Measurements from ENCODE around the gene RNF187. TPM values are rescaled to one million over a fixed set of nuclear protein-coding genes. Genes with fewer than 3 reads are reported as not detected.
"Not testable (repeated sequence)": the region's sequence is repeated elsewhere in the genome, so short reads cannot be mapped to it uniquely, and the experiment has no call there.

Gene RNF187
- total RNA-seq, 1 donor from 2014 or later: 153 TPM

GRCh38 chr1:228500901-228501871 lies 14.0 kb downstream of the RNF187 start:
- Mint-ChIP-seq H3K4me3 (ENCODE audit: unreplicated experiment) (no peak overlapping the region), H3K4me1 (ENCODE audit: unreplicated experiment) (no peaks in the 10 kb centered on the region), H3K9me3 (ENCODE audit: unreplicated experiment) (no peaks in the 10 kb centered on the region), H3K27me3 (ENCODE audit: unreplicated experiment) (peaks cover 4% of the 10 kb centered on the region), H3K27ac (ENCODE audit: unreplicated experiment) (no peak overlapping the region), H3K36me3 (ENCODE audit: low read depth, unreplicated experiment) (no peaks in the 10 kb centered on the region)
- peak; percentile 83 for TF ChIP-seq CTCF (IDR thresholded peaks at IDR 0.05; ENCODE audit: unreplicated experiment)
- peak; percentile 76 for DNase-seq (ENCODE audit: low spot score)

- H3K27me3 Mint-ChIP-seq (ENCODE audit: unreplicated experiment): peaks cover 2% of the 10 kb centered on the region
- no peak for DNase-seq (ENCODE audit: low spot score)
- no peak overlapping the region for H3K27ac Mint-ChIP-seq (ENCODE audit: unreplicated experiment)
- no peak overlapping the region for H3K4me3 Mint-ChIP-seq (ENCODE audit: unreplicated experiment)
- no peaks in the 10 kb centered on the region for H3K36me3 Mint-ChIP-seq (ENCODE audit: low read depth, unreplicated experiment)
- no peaks in the 10 kb centered on the region for H3K4me1 Mint-ChIP-seq (ENCODE audit: unreplicated experiment)
- H3K9me3 Mint-ChIP-seq (ENCODE audit: unreplicated experiment): no peaks in the 10 kb centered on the region
- no peak for TF ChIP-seq CTCF (IDR thresholded peaks at IDR 0.05; ENCODE audit: unreplicated experiment)
Measured at GRCh38 chr1:228502522-228502921, 15.3 kb downstream of the RNF187 start.

- H3K4me3 Mint-ChIP-seq (ENCODE audit: unreplicated experiment); H3K9me3 Mint-ChIP-seq (ENCODE audit: unreplicated experiment); DNase-seq (ENCODE audit: low spot score); H3K36me3 Mint-ChIP-seq (ENCODE audit: low read depth, unreplicated experiment); H3K27ac Mint-ChIP-seq (ENCODE audit: unreplicated experiment); H3K4me1 Mint-ChIP-seq (ENCODE audit: unreplicated experiment): not testable (repeated sequence)
- peaks cover 10% of the 10 kb centered on the region for H3K27me3 Mint-ChIP-seq (ENCODE audit: unreplicated experiment)
Measured at GRCh38 chr1:228505944-228506343, 18.8 kb downstream of the RNF187 start.

DNA sequence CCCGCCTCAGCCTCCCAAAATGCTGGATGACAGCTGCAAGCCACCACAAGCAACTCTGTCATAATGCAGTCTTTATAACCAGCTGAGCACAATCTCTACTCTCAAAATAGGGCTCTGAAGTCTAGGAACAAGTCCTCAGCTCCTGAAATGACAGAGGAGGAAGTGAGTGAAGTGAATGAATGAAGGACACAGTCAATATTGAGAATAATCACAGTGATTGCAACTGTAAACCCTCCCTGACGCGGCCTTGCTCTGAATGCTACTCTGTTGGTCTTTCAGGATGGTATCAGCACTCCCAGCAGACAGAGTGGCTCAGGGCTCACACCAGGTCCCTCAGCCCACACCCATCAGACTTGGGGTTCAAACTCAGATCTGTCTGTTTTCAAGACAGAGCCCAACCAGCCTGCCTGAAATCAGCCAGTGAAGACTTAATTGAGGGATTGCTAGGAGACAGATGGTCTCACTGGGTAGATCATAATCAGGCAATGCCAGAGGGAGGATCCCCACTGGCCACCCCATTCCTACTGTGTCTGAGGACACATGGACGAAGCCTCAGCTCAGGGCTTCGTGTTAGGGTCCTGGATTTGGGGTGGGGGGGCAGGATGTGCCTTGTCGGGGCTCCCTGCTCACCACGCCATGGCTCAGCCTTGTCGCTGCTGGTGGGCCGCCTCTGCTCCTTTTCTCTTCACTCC lies 20.9 kb downstream of the RNF187 start:
- TF ChIP-seq CTCF (IDR thresholded peaks at IDR 0.05; ENCODE audit: unreplicated experiment): no peak
- Mint-ChIP-seq H3K27me3 (ENCODE audit: unreplicated experiment) (peaks cover 17% of the 10 kb centered on the region), H3K27ac (ENCODE audit: unreplicated experiment) (no peak overlapping the region), H3K36me3 (ENCODE audit: low read depth, unreplicated experiment) (no peaks in the 10 kb centered on the region), H3K4me1 (ENCODE audit: unreplicated experiment) (peaks cover 4% of the 10 kb centered on the region), H3K4me3 (ENCODE audit: unreplicated experiment) (no peak overlapping the region), H3K9me3 (ENCODE audit: unreplicated experiment) (no peaks in the 10 kb centered on the region)
- DNase-seq (ENCODE audit: low spot score): no peak

GRCh38 chr1:228508840-228509415 lies 21.7 kb downstream of the RNF187 start:
- Mint-ChIP-seq H3K27ac (ENCODE audit: unreplicated experiment) (no peak overlapping the region), H3K4me3 (ENCODE audit: unreplicated experiment) (no peak overlapping the region), H3K27me3 (ENCODE audit: unreplicated experiment) (peaks cover 19% of the 10 kb centered on the region), H3K36me3 (ENCODE audit: low read depth, unreplicated experiment) (no peaks in the 10 kb centered on the region), H3K9me3 (ENCODE audit: unreplicated experiment) (no peaks in the 10 kb centered on the region), H3K4me1 (ENCODE audit: unreplicated experiment) (peaks cover 4% of the 10 kb centered on the region)
- no peak for TF ChIP-seq CTCF (IDR thresholded peaks at IDR 0.05; ENCODE audit: unreplicated experiment)
- no peak for DNase-seq (ENCODE audit: low spot score)
